ENCODE data around the gene ATRIP.

The ATRIP gene

GRCh38 chr3:48412375-48413001 is 34.0 kb upstream of the ATRIP start:
- no peak overlapping the region for H3K9ac ChIP-seq (ENCODE audit: low read length)
- H3K79me2 ChIP-seq (ENCODE audit: low read length) = no peaks in the 10 kb centered on the region
- H2AFZ ChIP-seq (ENCODE audit: low read length) = no peak overlapping the region
- no peak for TF ChIP-seq CTCF (IDR thresholded peaks at IDR 0.05; ENCODE audit: low read length)
- TF ChIP-seq EZH2 (optimal IDR thresholded peaks at IDR 0.05; ENCODE audit: low read depth, low read length) = no peak
- no peak for TF ChIP-seq EZH2phosphoT487 (IDR thresholded peaks at IDR 0.05; ENCODE audit: low read length)
- H3K9me2 ChIP-seq (replicated peaks; ENCODE audit: insufficient read depth, low read length) = no peaks in the 10 kb centered on the region
- H3K4me2 ChIP-seq (ENCODE audit: low read depth, low read length) = no peak overlapping the region
- no peak overlapping the region for H3K27ac ChIP-seq (ENCODE audit: low read length)
- DNase-seq = no peak
- H3K9me3 ChIP-seq (replicated peaks; ENCODE audit: insufficient read depth, low read length) = no peaks in the 10 kb centered on the region
- no peaks in the 10 kb centered on the region for H4K20me1 ChIP-seq (ENCODE audit: insufficient read depth, low read length)
- H3K27me3 ChIP-seq (replicated peaks; ENCODE audit: insufficient read depth, low read length) = peaks cover 29% of the 10 kb centered on the region
- H3K4me3 ChIP-seq (ENCODE audit: low read length) = no peak overlapping the region
- H3F3A ChIP-seq (ENCODE audit: insufficient read depth, low read length) = no peaks in the 10 kb centered on the region
- no peaks in the 10 kb centered on the region for H3K36me3 ChIP-seq (replicated peaks; ENCODE audit: insufficient read depth, low read length)
- no peaks in the 10 kb centered on the region for H3K4me1 ChIP-seq (ENCODE audit: low read length)

DNA sequence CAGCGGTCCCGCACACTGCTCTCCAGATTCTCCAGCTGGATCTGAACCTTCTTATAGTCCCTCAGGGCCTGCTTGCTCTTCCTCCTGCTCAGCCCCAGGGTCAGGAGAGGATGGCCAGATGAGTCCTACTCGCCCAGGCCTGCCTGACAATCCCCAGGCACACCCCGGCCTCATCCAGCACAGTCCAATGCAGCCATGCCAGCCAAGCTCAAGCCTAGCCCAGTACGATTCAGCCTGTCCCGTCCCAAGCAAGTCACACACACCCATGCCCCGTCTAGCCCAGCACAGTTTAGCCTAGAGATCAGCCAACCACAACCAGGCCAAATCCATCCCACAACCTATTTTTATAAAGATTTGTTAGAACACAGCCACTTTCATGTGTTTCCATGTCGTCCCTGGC is 33.5 kb upstream of the ATRIP start:
- Histone ChIP-seq H3K4me1 (ENCODE audit: low read length) (no peaks in the 10 kb centered on the region), H3K9ac (ENCODE audit: low read length) (no peak overlapping the region), H3K27ac (ENCODE audit: low read length) (no peak overlapping the region), H3K27me3 (replicated peaks; ENCODE audit: insufficient read depth, low read length) (peaks cover 26% of the 10 kb centered on the region; the same call in 1 of the 2 replicates), H3K79me2 (ENCODE audit: low read length) (no peaks in the 10 kb centered on the region), H3K4me3 (ENCODE audit: low read length) (no peak overlapping the region), H3K9me3 (replicated peaks; ENCODE audit: insufficient read depth, low read length) (no peaks in the 10 kb centered on the region), H3F3A (ENCODE audit: insufficient read depth, low read length) (no peaks in the 10 kb centered on the region), H3K36me3 (replicated peaks; ENCODE audit: insufficient read depth, low read length) (no peaks in the 10 kb centered on the region), H3K9me2 (replicated peaks; ENCODE audit: insufficient read depth, low read length) (no peaks in the 10 kb centered on the region), H2AFZ (ENCODE audit: low read length) (no peak overlapping the region), H4K20me1 (ENCODE audit: insufficient read depth, low read length) (no peaks in the 10 kb centered on the region), H3K4me2 (ENCODE audit: low read depth, low read length) (no peak overlapping the region)
- TF ChIP-seq EZH2phosphoT487 (IDR thresholded peaks at IDR 0.05; ENCODE audit: low read length) (no peak), EZH2 (optimal IDR thresholded peaks at IDR 0.05; ENCODE audit: low read depth, low read length) (no peak), CTCF (IDR thresholded peaks at IDR 0.05; ENCODE audit: low read length) (no peak)
- no peak for DNase-seq

- no peaks in the 10 kb centered on the region for H3K9me3 ChIP-seq (replicated peaks; ENCODE audit: insufficient read depth, low read length)
- peaks cover 22% of the 10 kb centered on the region; the same call in 1 of the 2 replicates for H3K27me3 ChIP-seq (replicated peaks; ENCODE audit: insufficient read depth, low read length)
- H2AFZ ChIP-seq (ENCODE audit: low read length) = no peak overlapping the region
- H3K36me3 ChIP-seq (replicated peaks; ENCODE audit: insufficient read depth, low read length) = no peaks in the 10 kb centered on the region
- no peaks in the 10 kb centered on the region for H3F3A ChIP-seq (ENCODE audit: insufficient read depth, low read length)
- no peak for DNase-seq
- no peak overlapping the region for H3K27ac ChIP-seq (ENCODE audit: low read length)
- no peak overlapping the region for H3K4me2 ChIP-seq (ENCODE audit: low read depth, low read length)
- TF ChIP-seq EZH2 (optimal IDR thresholded peaks at IDR 0.05; ENCODE audit: low read depth, low read length) (no peak), CTCF (IDR thresholded peaks at IDR 0.05; ENCODE audit: low read length) (no peak), EZH2phosphoT487 (IDR thresholded peaks at IDR 0.05; ENCODE audit: low read length) (no peak)
- H3K4me1 ChIP-seq (ENCODE audit: low read length) = no peaks in the 10 kb centered on the region
- no peak overlapping the region for H3K9ac ChIP-seq (ENCODE audit: low read length)
- H4K20me1 ChIP-seq (ENCODE audit: insufficient read depth, low read length) = no peaks in the 10 kb centered on the region
- H3K9me2 ChIP-seq (replicated peaks; ENCODE audit: insufficient read depth, low read length) = no peaks in the 10 kb centered on the region
- no peaks in the 10 kb centered on the region for H3K79me2 ChIP-seq (ENCODE audit: low read length)
- no peak overlapping the region for H3K4me3 ChIP-seq (ENCODE audit: low read length)
Observed at GRCh38 chr3:48413611-48414010, 32.9 kb upstream of the ATRIP start.

Measured in MM.1S (cell line).